Calu3 (cell line): Measurements from ENCODE around the gene ABL1. TPM values are rescaled to one million over a fixed set of nuclear protein-coding genes. Genes with fewer than 3 reads are reported as not detected.

ENCODE experiments used
- BruUV-seq: library from RNA; stranded (reverse); fragments of 400-500 nt; replicated peaks from 2 replicates; lab custom pipeline; 2021; lab: Mats Ljungman, UMichigan
- CTCF ChIA-PET: fragments of 300-600 bp; sonication (Branson Sonifier 250); formaldehyde crosslinking; loops from one replicate; lab custom pipeline; 2022; ENCODE audit warnings: antibody characterized with exemption; lab: Charles Lee
- DNase-seq: peaks from one replicate; pipeline ENCODE4 v3.0.0; 2022
- H3K27ac Mint-ChIP-seq: one replicate; pipeline ENCODE4 v1.8.0; 2022; ENCODE audit warnings: mixed read lengths; ENCODE audit not compliant: unreplicated experiment
- H3K27me3 Mint-ChIP-seq: one replicate; pipeline ENCODE4 v1.8.0; 2022; ENCODE audit warnings: mixed read lengths; ENCODE audit not compliant: unreplicated experiment
- H3K36me3 Mint-ChIP-seq: one replicate; pipeline ENCODE4 v1.8.0; 2022; ENCODE audit warnings: mild to moderate bottlenecking, moderate library complexity, mixed read lengths; ENCODE audit not compliant: insufficient read depth, unreplicated experiment
- H3K4me1 Mint-ChIP-seq: one replicate; pipeline ENCODE4 v1.8.0; 2022; ENCODE audit warnings: mild to moderate bottlenecking, low read depth, mixed read lengths; ENCODE audit not compliant: unreplicated experiment
- H3K4me3 Mint-ChIP-seq: one replicate; pipeline ENCODE4 v1.8.0; 2022; ENCODE audit warnings: mild to moderate bottlenecking, low read depth, moderate library complexity, mixed read lengths; ENCODE audit not compliant: unreplicated experiment
- H3K9me3 Mint-ChIP-seq: one replicate; pipeline ENCODE4 v1.8.0; 2022; ENCODE audit warnings: low read depth, mixed read lengths; ENCODE audit not compliant: unreplicated experiment
- CTCF ChIP-seq: fragments of 200-600 bp; IDR thresholded peaks from one replicate; pipeline ENCODE4 v1.8.0; 2022; ENCODE audit warnings: antibody characterized with exemption; ENCODE audit not compliant: unreplicated experiment
- intact Hi-C: fragments of 100-400 bp; cut with micrococcal nuclease; formaldehyde crosslinking; loops from one replicate; pipeline ENCODE4 v1.10.0; 2022; ENCODE audit not compliant: unreplicated experiment
- total RNA-seq: library from RNA; stranded (reverse); gene quantifications from 2 replicates; pipeline ENCODE4 v1.2.3, GENCODE V29; 2022

ABL1 gene
- total RNA-seq, 1 experiment from 2014 or later = 30.0 TPM

- intact Hi-C loops = no loop called here
- no peak overlapping the region for H3K4me3 Mint-ChIP-seq
- no peaks in the 10 kb centered on the region for H3K4me1 Mint-ChIP-seq
- H3K9me3 Mint-ChIP-seq = no peaks in the 10 kb centered on the region
- no peak for DNase-seq
- H3K27me3 Mint-ChIP-seq = no peaks in the 10 kb centered on the region
- TF ChIP-seq CTCF = no peak
- H3K36me3 Mint-ChIP-seq = peaks cover 18% of the 10 kb centered on the region
- no peak overlapping the region for H3K27ac Mint-ChIP-seq
- BruUV-seq = no TSS peak
- CTCF ChIA-PET = no interaction called here
These were observed 52.6 kb downstream of the ABL1 start for GRCh38 chr9:130887494-130888144.

GRCh38 chr9:130888146-130888885, 53.3 kb downstream of the ABL1 start:
- H3K36me3 Mint-ChIP-seq = peaks cover 18% of the 10 kb centered on the region
- CTCF ChIA-PET = no interaction called here
- no TSS peak for BruUV-seq

GRCh38 chr9:130890124-130890523, 55.1 kb downstream of the ABL1 start:
- DNase-seq = no peak
- CTCF ChIA-PET = no interaction called here
- peaks cover 11% of the 10 kb centered on the region for H3K36me3 Mint-ChIP-seq
- H3K9me3 Mint-ChIP-seq = no peaks in the 10 kb centered on the region
- no peak for TF ChIP-seq CTCF
- no TSS peak for BruUV-seq
- no peaks in the 10 kb centered on the region for H3K4me1 Mint-ChIP-seq
- no peaks in the 10 kb centered on the region for H3K27me3 Mint-ChIP-seq
- intact Hi-C loops = no loop called here
- no peak overlapping the region for H3K27ac Mint-ChIP-seq
- H3K4me3 Mint-ChIP-seq = no peak overlapping the region

More at GRCh38 chr9:130888146-130888885, 53.3 kb downstream of the ABL1 start:
- Mint-ChIP-seq H3K27ac (no peak overlapping the region), H3K9me3 (no peaks in the 10 kb centered on the region), H3K4me1 (no peaks in the 10 kb centered on the region), H3K4me3 (no peak overlapping the region), H3K27me3 (no peaks in the 10 kb centered on the region)
- TF ChIP-seq CTCF = no peak
- intact Hi-C loops = no loop called here
- DNase-seq = no peak

GRCh38 chr9:130890870-130891687, 56.0 kb downstream of the ABL1 start:
- DNase-seq = no peak
- peaks cover 5% of the 10 kb centered on the region for H3K36me3 Mint-ChIP-seq
- H3K27me3 Mint-ChIP-seq = no peaks in the 10 kb centered on the region
- no peak for TF ChIP-seq CTCF
- H3K9me3 Mint-ChIP-seq = no peaks in the 10 kb centered on the region
- no peak overlapping the region for H3K27ac Mint-ChIP-seq
- no TSS peak for BruUV-seq
- no peak overlapping the region for H3K4me3 Mint-ChIP-seq
- CTCF ChIA-PET = interaction anchor here (0.6 kb wide), 1 partner anchor 130 kb away, joined by 6 read pairs; no protein-coding TSS in a partner anchor
- intact Hi-C loops = no loop called here
- no peaks in the 10 kb centered on the region for H3K4me1 Mint-ChIP-seq
